ENCODE measurements around the gene ALAS1. TPM values are rescaled to one million over a fixed set of nuclear protein-coding genes. Genes with fewer than 3 reads are reported as not detected.

Gene ALAS1
- polyA plus RNA-seq, 3 donors, result 46.4 to 49.2 (median 47.6) TPM

GRCh38 chr3:52257911-52258310, 60.0 kb downstream of the ALAS1 start:
- no peak for DNase-seq (ENCODE audit: extremely low read depth in 1 of 11, low read depth in 9 of 11, low spot score in 4 of 11)

- DNase-seq (ENCODE audit: extremely low read depth in 1 of 11, low read depth in 9 of 11, low spot score in 4 of 11), result no peak
Measured at GRCh38 chr3:52259035-52259434, 61.1 kb downstream of the ALAS1 start.

- DNase-seq (ENCODE audit: extremely low read depth in 1 of 11, low read depth in 9 of 11, low spot score in 4 of 11), result no peak
Measured at GRCh38 chr3:52259448-52259847, 61.5 kb downstream of the ALAS1 start.

- no peak for DNase-seq (ENCODE audit: extremely low read depth in 1 of 11, low read depth in 9 of 11, low spot score in 4 of 11)
Measured at GRCh38 chr3:52262447-52262846, 64.5 kb downstream of the ALAS1 start.

Other genes with a start within 250 kb of the ALAS1 start
- gene GPR62, start 242.8 kb upstream of the ALAS1 start, polyA plus RNA-seq (ENCODE audit: insufficient read length in 3 of 3), result under 1 TPM; 0.40 to 0.83 (median 0.53) TPM
- 10 to 100 TPM; 56.0 to 77.4 (median 75.5) TPM for gene PCBP4, start 230.7 kb upstream of the ALAS1 start, polyA plus RNA-seq (ENCODE audit: insufficient read length in 3 of 3)
- gene ABHD14B, start 224.1 kb upstream of the ALAS1 start, polyA plus RNA-seq (ENCODE audit: insufficient read length in 3 of 3), result 10 to 100 TPM; 64.8 to 87.7 (median 83.3) TPM
- 10 to 100 TPM; 17.7 to 30.2 (median 28.7) TPM for gene ABHD14A, start 223.1 kb upstream of the ALAS1 start, polyA plus RNA-seq (ENCODE audit: insufficient read length in 3 of 3)
- 100 to 1,000 TPM in 2 of 3 donors, 10 to 100 TPM in 1; 89.3 to 120 (median 118) TPM for gene ACY1, start 214.6 kb upstream of the ALAS1 start, polyA plus RNA-seq (ENCODE audit: insufficient read length in 3 of 3)
- gene RPL29, start 202.3 kb upstream of the ALAS1 start, polyA plus RNA-seq (ENCODE audit: insufficient read length in 3 of 3), result 1,000 to 10,000 TPM; 1,559 to 1,800 (median 1,682) TPM
- 10 to 100 TPM; 14.8 to 19.0 (median 16.2) TPM for gene DUSP7, start 141.6 kb upstream of the ALAS1 start, polyA plus RNA-seq (ENCODE audit: insufficient read length in 3 of 3)
- 10 to 100 TPM in 1 of 3 donors, 1 to 10 TPM in 2; 7.0 to 10.6 (median 8.5) TPM for gene POC1A, start 43.7 kb upstream of the ALAS1 start, polyA plus RNA-seq (ENCODE audit: insufficient read length in 3 of 3)
- under 1 TPM; 0.09 to 0.27 (median 0.17) TPM for gene TLR9, start 27.5 kb downstream of the ALAS1 start, polyA plus RNA-seq (ENCODE audit: insufficient read length in 3 of 3)
- 10 to 100 TPM; 24.0 to 37.9 (median 30.0) TPM for gene TWF2, start 41.0 kb downstream of the ALAS1 start, polyA plus RNA-seq (ENCODE audit: insufficient read length in 3 of 3)
- 10 to 100 TPM; 17.9 to 20.4 (median 18.2) TPM for gene PPM1M, start 47.6 kb downstream of the ALAS1 start, polyA plus RNA-seq (ENCODE audit: insufficient read length in 3 of 3)
- 100 to 1,000 TPM in 2 of 3 donors, 10 to 100 TPM in 1; 88.4 to 112 (median 110) TPM for gene WDR82, start 80.5 kb downstream of the ALAS1 start, polyA plus RNA-seq (ENCODE audit: insufficient read length in 3 of 3)
- 10 to 100 TPM; 26.2 to 49.4 (median 41.2) TPM for gene GLYCTK, start 89.7 kb downstream of the ALAS1 start, polyA plus RNA-seq (ENCODE audit: insufficient read length in 3 of 3)
- gene DNAH1, start 118.2 kb downstream of the ALAS1 start, polyA plus RNA-seq (ENCODE audit: insufficient read length in 3 of 3), result 10 to 100 TPM; 10.0 to 13.9 (median 10.3) TPM
- gene BAP1, start 211.8 kb downstream of the ALAS1 start, polyA plus RNA-seq (ENCODE audit: insufficient read length in 3 of 3), result 10 to 100 TPM; 84.5 to 92.5 (median 89.8) TPM
- gene PHF7, start 212.5 kb downstream of the ALAS1 start, polyA plus RNA-seq (ENCODE audit: insufficient read length in 3 of 3), result 10 to 100 TPM in 2 of 3 donors, 1 to 10 TPM in 1; 8.1 to 14.1 (median 10.4) TPM
- 10 to 100 TPM; 23.5 to 32.7 (median 24.5) TPM for gene SEMA3G, start 246.9 kb downstream of the ALAS1 start, polyA plus RNA-seq (ENCODE audit: insufficient read length in 3 of 3)